ENCODE data around the gene OR5A2.
"Not testable (repeated sequence)": the region's sequence is repeated elsewhere in the genome, so short reads cannot be mapped to it uniquely, and the experiment has no call there.

Gene OR5A2

DNA sequence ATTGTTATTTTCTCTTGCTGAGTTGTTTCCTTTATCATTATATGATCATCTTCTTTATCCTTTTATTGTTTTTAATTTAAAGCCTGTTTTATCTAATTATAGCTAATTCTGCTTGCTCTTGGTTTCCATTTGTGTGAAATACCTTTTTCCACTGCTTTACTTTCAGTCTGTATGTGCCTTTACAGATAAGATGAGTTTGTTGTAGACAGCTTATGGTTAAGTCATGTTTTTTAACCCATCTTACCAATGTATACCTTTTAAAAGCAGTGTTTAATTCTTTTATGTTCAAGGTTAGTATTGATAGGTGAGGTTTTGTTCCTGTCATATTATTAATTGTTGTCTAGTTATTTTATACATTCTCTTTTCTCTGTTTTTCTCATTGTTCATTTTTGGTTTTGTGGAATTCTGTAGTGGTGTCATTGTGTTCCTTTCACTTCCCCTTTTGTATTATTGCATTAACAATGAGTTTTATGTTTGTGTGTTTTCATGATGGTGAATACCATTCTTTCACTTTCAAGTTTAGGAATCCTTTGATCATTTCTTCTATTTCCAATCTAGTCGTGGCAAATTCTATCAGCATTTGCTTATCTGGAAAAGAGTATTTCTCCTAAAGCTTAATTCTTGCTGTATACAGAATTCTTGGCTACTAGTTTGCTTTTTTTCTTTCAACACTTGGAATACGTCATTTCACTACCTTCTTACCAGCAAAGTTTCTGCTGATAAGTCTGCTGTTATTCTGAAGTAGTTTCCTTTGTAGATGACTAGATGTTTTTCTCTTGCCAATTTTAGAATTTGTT, 45.8 kb downstream of the OR5A2 start:
- no peak for DNase-seq

GRCh38 chr11:59372324-59372723, 53.9 kb downstream of the OR5A2 start:
- not testable (repeated sequence) for DNase-seq

DNA sequence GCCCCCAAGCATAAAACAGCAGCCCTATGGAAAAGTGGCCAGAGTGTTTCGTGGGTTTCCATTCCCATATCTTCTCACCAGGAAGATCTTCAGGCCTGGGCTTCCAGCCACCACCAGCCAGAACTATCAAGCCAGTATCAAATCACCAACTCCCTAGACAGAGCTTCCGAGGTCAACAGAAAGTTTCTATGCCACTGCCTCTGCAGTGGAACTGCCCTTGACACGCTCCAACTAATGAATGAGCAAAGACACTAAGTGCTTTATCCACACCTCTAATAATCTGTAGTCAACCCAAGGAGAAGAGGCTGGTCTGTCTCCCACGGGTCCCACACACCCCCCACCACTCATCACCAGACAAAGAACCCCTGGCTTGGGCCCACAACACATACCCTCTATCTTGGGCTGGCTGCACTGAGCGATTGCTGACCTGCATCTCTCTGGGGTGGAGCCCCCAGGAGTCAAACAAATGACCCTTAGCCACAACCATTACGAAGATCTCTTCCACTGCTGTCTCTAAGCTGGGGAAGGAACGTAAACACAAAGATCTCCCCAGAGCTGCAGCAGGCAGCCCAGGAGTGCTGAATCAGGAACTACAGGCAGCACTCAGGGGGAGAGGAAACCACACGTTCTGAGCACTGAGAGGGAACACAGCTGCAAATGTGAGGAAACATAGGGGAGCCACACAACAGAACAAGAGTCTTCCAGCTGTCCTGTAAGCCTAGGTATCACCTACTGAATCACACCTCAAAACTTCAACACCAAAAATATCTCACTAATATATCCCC, 57.8 kb downstream of the OR5A2 start:
- peak; percentile 62 for DNase-seq
